WTC11 (cell line): ENCODE results near the gene FICD. TPM values are rescaled to one million over a fixed set of nuclear protein-coding genes. Genes with fewer than 3 reads are reported as not detected.

Source experiments
- ATAC-seq: fragments of 200-7000 bp; cut with Tn5 transposase; 2 replicates; pipeline ENCODE4 v1.10.0; 2021; ENCODE audit warnings: mild to moderate bottlenecking, moderate library complexity
- CTCF ChIA-PET: fragments of 300-600 bp; sonication (Branson Sonifier 250); formaldehyde crosslinking; loops from one replicate; lab custom pipeline; 2021; ENCODE audit warnings: antibody characterized with exemption; lab: Charles Lee
- POLR2A ChIA-PET: fragments of 350-600 bp; sonication (Branson Sonifier 250); formaldehyde crosslinking; loops from one replicate; lab custom pipeline; 2021; ENCODE audit warnings: antibody characterized with exemption; lab: Charles Lee
- DNase-seq: peaks from one replicate; pipeline ENCODE4 v3.0.0; 2021; ENCODE audit warnings: low spot score
- H3K27ac Mint-ChIP-seq: 2 replicates; pipeline ENCODE4 v1.8.0; 2021; ENCODE audit warnings: mixed read lengths
- H3K27me3 Mint-ChIP-seq: 2 replicates; pipeline ENCODE4 v1.8.0; 2021; ENCODE audit warnings: low read depth, mild to moderate bottlenecking, moderate library complexity, mixed read lengths
- H3K36me3 Mint-ChIP-seq: 2 replicates; pipeline ENCODE4 v1.8.0; 2021; ENCODE audit warnings: mixed read lengths
- H3K4me1 Mint-ChIP-seq: 2 replicates; pipeline ENCODE4 v1.8.0; 2022; ENCODE audit warnings: mixed read lengths
- H3K4me3 Mint-ChIP-seq: 2 replicates; pipeline ENCODE4 v1.8.0; 2021; ENCODE audit warnings: mild to moderate bottlenecking, moderate library complexity, mixed read lengths
- H3K9me3 Mint-ChIP-seq: 2 replicates; pipeline ENCODE4 v1.8.0; 2021; ENCODE audit warnings: mixed read lengths
- ETV6 ChIP-seq: sonication (generic); formaldehyde crosslinking; IDR thresholded peaks from 2 replicates; pipeline ENCODE4 v1.8.1; 2022; ENCODE audit warnings: mild to moderate bottlenecking, missing genetic modification reagents
- FOXP4 ChIP-seq: sonication (generic); formaldehyde crosslinking; IDR thresholded peaks from 2 replicates; pipeline ENCODE4 v1.8.0; 2022; ENCODE audit warnings: mild to moderate bottlenecking, missing genetic modification reagents
- JAZF1 ChIP-seq: fragments of 250-450 bp; sonication (Bioruptor Pico); IDR thresholded peaks from 2 replicates; pipeline ENCODE4 v1.9.0; 2021; ENCODE audit warnings: moderate library complexity, mild to moderate bottlenecking, inconsistent platforms
- NFE2L1 ChIP-seq: sonication (generic); formaldehyde crosslinking; IDR thresholded peaks from 2 replicates; pipeline ENCODE4 v1.8.1; 2023; ENCODE audit warnings: missing genetic modification reagents
- PRRX2 ChIP-seq: fragments of 250-450 bp; sonication (Bioruptor Pico); IDR thresholded peaks from 2 replicates; pipeline ENCODE4 v1.8.0; 2021; ENCODE audit warnings: mild to moderate bottlenecking
- RELA ChIP-seq: sonication (generic); formaldehyde crosslinking; IDR thresholded peaks from 2 replicates; pipeline ENCODE4 v1.8.1; 2022; ENCODE audit warnings: missing genetic modification reagents, mild to moderate bottlenecking, borderline replicate concordance
- RORB ChIP-seq: fragments of 250-450 bp; sonication (Bioruptor Pico); IDR thresholded peaks from 2 replicates; pipeline ENCODE4 v1.9.0; 2021; ENCODE audit warnings: mild to moderate bottlenecking
- SP1 ChIP-seq: sonication (generic); formaldehyde crosslinking; conservative IDR thresholded peaks from 2 replicates; pipeline ENCODE4 v1.8.1; 2022; ENCODE audit warnings: missing genetic modification reagents
- ZBTB21 ChIP-seq: sonication (generic); formaldehyde crosslinking; IDR thresholded peaks from 2 replicates; pipeline ENCODE4 v1.8.1; 2023; ENCODE audit warnings: mild to moderate bottlenecking, missing genetic modification reagents, borderline replicate concordance
- ZNF219 ChIP-seq: sonication (generic); formaldehyde crosslinking; IDR thresholded peaks from 2 replicates; pipeline ENCODE4 v1.8.0; 2023; ENCODE audit warnings: missing genetic modification reagents, mild to moderate bottlenecking, borderline replicate concordance
- ZNF396 ChIP-seq: fragments of 250-450 bp; sonication (Bioruptor Pico); IDR thresholded peaks from 2 replicates; pipeline ENCODE4 v1.8.0; 2021; ENCODE audit warnings: mild to moderate bottlenecking, moderate library complexity, borderline replicate concordance
- ZNF416 ChIP-seq: fragments of 250-450 bp; sonication (Bioruptor Pico); IDR thresholded peaks from 2 replicates; pipeline ENCODE4 v1.9.0; 2021; ENCODE audit warnings: mild to moderate bottlenecking, inconsistent platforms
- ZNF425 ChIP-seq: fragments of 250-450 bp; sonication (Bioruptor Pico); conservative IDR thresholded peaks from 2 replicates; pipeline ENCODE4 v1.9.0; 2021; ENCODE audit warnings: mild to moderate bottlenecking
- total RNA-seq: library from RNA; stranded (reverse); gene quantifications from 3 replicates; pipeline ENCODE4 v1.2.3, GENCODE V29; 2021
- TF ChIP-seq, protein P1 (sequence below): fragments of 200-600 bp; IDR thresholded peaks from 2 replicates; pipeline ENCODE4 v1.8.0; 2022; ENCODE audit warnings: antibody characterized with exemption
- TF ChIP-seq, protein P2 (sequence below): sonication (generic); formaldehyde crosslinking; IDR thresholded peaks from 2 replicates; pipeline ENCODE4 v1.8.0; 2023; ENCODE audit warnings: mild to moderate bottlenecking, missing genetic modification reagents
- TF ChIP-seq, protein P3 (sequence below): sonication (generic); formaldehyde crosslinking; IDR thresholded peaks from 2 replicates; pipeline ENCODE4 v1.8.1; 2023; ENCODE audit warnings: mild to moderate bottlenecking, missing genetic modification reagents
- TF ChIP-seq, protein P4 (sequence below): sonication (generic); formaldehyde crosslinking; conservative IDR thresholded peaks from 2 replicates; pipeline ENCODE4 v1.8.1; 2022; ENCODE audit warnings: mild to moderate bottlenecking, missing genetic modification reagents

FICD gene
- total RNA-seq, 1 experiment from 2014 or later: 6.3 TPM

DNA sequence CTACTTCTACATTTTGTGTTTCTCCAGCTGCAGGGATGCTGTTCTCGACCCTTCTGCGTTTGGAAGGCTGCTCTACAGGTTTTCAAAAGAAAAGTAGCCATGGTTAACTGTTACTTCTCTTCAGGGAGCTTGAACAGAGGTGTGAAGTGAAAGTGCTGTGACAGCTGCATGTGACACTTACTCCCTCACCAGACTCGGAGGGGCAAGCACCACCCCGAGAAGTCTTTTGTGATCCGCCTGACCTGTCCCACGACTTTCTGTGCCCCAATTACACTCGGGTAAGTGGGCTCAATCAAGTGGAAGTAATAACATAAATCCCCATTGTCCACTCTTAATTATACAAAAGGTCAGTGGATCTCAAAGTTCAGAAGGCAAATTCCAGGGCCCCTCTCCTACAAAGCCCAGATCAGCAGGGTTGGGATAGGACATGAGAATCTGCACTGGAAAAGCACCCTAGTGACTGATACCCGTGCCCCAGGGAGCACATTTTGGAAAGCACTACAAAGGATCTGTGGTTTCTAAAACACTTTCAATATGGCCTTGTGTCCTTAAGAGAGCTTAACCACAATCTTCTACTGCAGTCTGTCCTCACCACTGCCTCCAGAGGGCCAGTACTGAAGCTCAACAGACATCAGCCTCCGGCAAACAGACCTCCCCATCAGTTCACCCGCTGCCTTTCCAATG is 11.5 kb downstream of the FICD start:
- no peak overlapping the region for H3K4me3 Mint-ChIP-seq
- H3K27ac Mint-ChIP-seq: no peak overlapping the region
- no peaks in the 10 kb centered on the region for H3K27me3 Mint-ChIP-seq
- CTCF ChIA-PET: no interaction called here
- DNase-seq (no peak), ATAC-seq (no peak)
- peaks cover 93% of the 10 kb centered on the region for H3K36me3 Mint-ChIP-seq
- POLR2A ChIA-PET: interaction anchor here (0.6 kb wide), 1 partner anchor 15 kb away, joined by 11 read pairs; no protein-coding TSS in a partner anchor
- TF ChIP-seq JAZF1 (no peak), RELA (CRISPR knock-in tag) (no peak), PRRX2 (CRISPR knock-in tag) (no peak), SP1 (no peak)
- H3K9me3 Mint-ChIP-seq: no peaks in the 10 kb centered on the region
- H3K4me1 Mint-ChIP-seq: no peaks in the 10 kb centered on the region

GRCh38 chr12:108527166-108527496 is 12.1 kb downstream of the FICD start:
- Mint-ChIP-seq H3K27ac (no peak overlapping the region), H3K27me3 (no peaks in the 10 kb centered on the region)
- CTCF ChIA-PET: no interaction called here

DNA sequence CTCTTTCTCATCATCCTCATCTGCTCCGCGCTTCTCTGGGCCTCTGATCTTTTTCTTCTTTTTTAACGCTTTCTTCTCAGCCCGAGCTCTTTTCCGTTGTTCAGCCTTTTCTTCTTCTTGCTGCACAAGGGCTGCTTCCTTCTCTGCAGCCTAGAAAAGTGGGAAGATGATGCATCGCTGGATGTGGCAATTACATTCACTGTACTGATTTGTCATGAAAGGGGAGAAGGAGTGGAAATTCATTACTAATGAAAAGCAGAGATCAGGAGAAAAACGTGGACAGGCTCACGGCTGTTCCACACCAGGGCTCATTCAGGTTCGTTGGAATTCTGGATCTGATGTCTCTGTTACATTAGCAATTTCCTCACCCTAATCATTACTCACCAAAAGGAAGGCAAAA is 15.1 kb downstream of the FICD start:
- no peaks in the 10 kb centered on the region for H3K27me3 Mint-ChIP-seq
- no peak for TF ChIP-seq ZNF425
- TF ChIP-seq FOXP4 (CRISPR knock-in tag): no peak
- no peak for TF ChIP-seq NFE2L1 (CRISPR knock-in tag)
- TF ChIP-seq, protein P1, sequence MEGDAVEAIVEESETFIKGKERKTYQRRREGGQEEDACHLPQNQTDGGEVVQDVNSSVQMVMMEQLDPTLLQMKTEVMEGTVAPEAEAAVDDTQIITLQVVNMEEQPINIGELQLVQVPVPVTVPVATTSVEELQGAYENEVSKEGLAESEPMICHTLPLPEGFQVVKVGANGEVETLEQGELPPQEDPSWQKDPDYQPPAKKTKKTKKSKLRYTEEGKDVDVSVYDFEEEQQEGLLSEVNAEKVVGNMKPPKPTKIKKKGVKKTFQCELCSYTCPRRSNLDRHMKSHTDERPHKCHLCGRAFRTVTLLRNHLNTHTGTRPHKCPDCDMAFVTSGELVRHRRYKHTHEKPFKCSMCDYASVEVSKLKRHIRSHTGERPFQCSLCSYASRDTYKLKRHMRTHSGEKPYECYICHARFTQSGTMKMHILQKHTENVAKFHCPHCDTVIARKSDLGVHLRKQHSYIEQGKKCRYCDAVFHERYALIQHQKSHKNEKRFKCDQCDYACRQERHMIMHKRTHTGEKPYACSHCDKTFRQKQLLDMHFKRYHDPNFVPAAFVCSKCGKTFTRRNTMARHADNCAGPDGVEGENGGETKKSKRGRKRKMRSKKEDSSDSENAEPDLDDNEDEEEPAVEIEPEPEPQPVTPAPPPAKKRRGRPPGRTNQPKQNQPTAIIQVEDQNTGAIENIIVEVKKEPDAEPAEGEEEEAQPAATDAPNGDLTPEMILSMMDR: no peak
- TF ChIP-seq ZBTB21 (CRISPR knock-in tag): no peak
- no peak for TF ChIP-seq RORB (CRISPR knock-in tag)
- TF ChIP-seq, protein P2, sequence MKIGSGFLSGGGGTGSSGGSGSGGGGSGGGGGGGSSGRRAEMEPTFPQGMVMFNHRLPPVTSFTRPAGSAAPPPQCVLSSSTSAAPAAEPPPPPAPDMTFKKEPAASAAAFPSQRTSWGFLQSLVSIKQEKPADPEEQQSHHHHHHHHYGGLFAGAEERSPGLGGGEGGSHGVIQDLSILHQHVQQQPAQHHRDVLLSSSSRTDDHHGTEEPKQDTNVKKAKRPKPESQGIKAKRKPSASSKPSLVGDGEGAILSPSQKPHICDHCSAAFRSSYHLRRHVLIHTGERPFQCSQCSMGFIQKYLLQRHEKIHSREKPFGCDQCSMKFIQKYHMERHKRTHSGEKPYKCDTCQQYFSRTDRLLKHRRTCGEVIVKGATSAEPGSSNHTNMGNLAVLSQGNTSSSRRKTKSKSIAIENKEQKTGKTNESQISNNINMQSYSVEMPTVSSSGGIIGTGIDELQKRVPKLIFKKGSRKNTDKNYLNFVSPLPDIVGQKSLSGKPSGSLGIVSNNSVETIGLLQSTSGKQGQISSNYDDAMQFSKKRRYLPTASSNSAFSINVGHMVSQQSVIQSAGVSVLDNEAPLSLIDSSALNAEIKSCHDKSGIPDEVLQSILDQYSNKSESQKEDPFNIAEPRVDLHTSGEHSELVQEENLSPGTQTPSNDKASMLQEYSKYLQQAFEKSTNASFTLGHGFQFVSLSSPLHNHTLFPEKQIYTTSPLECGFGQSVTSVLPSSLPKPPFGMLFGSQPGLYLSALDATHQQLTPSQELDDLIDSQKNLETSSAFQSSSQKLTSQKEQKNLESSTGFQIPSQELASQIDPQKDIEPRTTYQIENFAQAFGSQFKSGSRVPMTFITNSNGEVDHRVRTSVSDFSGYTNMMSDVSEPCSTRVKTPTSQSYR (CRISPR knock-in tag): no peak
- TF ChIP-seq ETV6 (CRISPR knock-in tag): no peak
- no peak for TF ChIP-seq ZNF416 (CRISPR knock-in tag)
- TF ChIP-seq, protein P3, sequence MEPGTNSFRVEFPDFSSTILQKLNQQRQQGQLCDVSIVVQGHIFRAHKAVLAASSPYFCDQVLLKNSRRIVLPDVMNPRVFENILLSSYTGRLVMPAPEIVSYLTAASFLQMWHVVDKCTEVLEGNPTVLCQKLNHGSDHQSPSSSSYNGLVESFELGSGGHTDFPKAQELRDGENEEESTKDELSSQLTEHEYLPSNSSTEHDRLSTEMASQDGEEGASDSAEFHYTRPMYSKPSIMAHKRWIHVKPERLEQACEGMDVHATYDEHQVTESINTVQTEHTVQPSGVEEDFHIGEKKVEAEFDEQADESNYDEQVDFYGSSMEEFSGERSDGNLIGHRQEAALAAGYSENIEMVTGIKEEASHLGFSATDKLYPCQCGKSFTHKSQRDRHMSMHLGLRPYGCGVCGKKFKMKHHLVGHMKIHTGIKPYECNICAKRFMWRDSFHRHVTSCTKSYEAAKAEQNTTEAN (CRISPR knock-in tag): no peak
- TF ChIP-seq, protein P4, sequence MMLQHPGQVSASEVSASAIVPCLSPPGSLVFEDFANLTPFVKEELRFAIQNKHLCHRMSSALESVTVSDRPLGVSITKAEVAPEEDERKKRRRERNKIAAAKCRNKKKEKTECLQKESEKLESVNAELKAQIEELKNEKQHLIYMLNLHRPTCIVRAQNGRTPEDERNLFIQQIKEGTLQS (CRISPR knock-in tag): no peak
- no peak for ATAC-seq
- H3K4me1 Mint-ChIP-seq: no peaks in the 10 kb centered on the region
- peaks cover 86% of the 10 kb centered on the region for H3K36me3 Mint-ChIP-seq
- no peak overlapping the region for H3K27ac Mint-ChIP-seq
- no peak for DNase-seq
- H3K4me3 Mint-ChIP-seq: no peak overlapping the region
- CTCF ChIA-PET: no interaction called here
- POLR2A ChIA-PET: no interaction called here
- no peaks in the 10 kb centered on the region for H3K9me3 Mint-ChIP-seq

More at GRCh38 chr12:108527166-108527496, 12.1 kb downstream of the FICD start:
- POLR2A ChIA-PET: no interaction called here
- Mint-ChIP-seq H3K36me3 (peaks cover 93% of the 10 kb centered on the region), H3K9me3 (no peaks in the 10 kb centered on the region)
- no peak for DNase-seq
- no peak for TF ChIP-seq ZNF219 (CRISPR knock-in tag)
- TF ChIP-seq ZNF396: no peak
- TF ChIP-seq, all 79 proteins: peak for 0
- Mint-ChIP-seq H3K4me3 (no peak overlapping the region), H3K4me1 (no peaks in the 10 kb centered on the region)
- ATAC-seq: no peak
